ENCODE results near the gene PSMB9.

PSMB9 gene

DNA sequence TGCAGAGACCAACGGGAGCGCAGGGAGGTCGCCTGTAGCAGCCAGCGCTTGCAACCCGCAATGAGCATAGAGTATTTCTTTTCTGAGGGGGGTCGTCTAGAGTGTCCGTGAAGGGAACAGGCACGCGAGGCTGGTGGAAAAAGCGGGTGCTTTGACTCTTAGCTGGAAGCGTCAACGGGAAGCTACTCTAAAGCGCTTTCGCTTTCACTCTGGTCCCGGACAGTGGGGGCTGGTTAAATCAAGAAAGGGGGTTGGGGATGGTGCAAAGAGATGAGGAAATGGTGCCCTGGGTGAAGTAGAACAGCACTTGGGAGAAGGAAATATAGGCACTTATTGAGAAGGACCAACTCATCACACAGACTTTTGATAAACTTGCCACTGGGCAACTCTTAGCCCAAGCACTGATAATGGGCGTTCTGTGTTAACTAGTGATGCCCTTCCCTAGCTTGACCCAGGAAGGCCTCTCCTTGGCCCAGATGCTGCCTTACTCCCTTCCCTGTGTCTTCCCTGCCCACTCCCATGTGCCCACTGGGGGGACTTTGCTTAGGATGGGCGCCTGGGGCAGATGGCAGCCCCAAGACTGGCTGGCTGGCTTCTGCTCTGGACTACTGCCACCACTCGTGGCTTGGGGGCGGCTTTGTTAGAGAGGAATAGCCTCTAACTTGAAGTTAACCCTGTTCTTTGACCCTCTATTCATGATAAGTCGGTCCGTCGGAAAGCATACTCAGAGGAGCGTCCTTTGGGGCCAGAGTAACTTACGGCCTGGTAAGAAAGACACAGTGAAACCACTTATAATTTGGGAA is 585 bp downstream of the PSMB9 start:
- Histone ChIP-seq H2BK5ac (ENCODE audit: low read depth, low read length, poor library complexity, severe bottlenecking) (no peak overlapping the region), H3K4me1 (ENCODE audit: control insufficient read depth, insufficient read depth, low read depth, low read length) (peaks cover 12% of the 10 kb centered on the region), H2AK5ac (ENCODE audit: low read length, severe bottlenecking) (no peak overlapping the region), H3K9me3 (ENCODE audit: control insufficient read depth, low read length) (no peaks in the 10 kb centered on the region), H3K9ac (ENCODE audit: low read length) (peak overlapping the region; percentile 90), H3K4ac (ENCODE audit: low read depth in 1 of 2, low read length in 2 of 2) (peak overlapping the region in 1 of 2 experiments; percentile 57), H3K27ac (ENCODE audit: low read length, poor library complexity, severe bottlenecking) (no peak overlapping the region), H4K91ac (ENCODE audit: low read length) (peak overlapping the region; percentile 80), H2BK120ac (ENCODE audit: low read depth, low read length) (no peak overlapping the region), H3K23ac (ENCODE audit: low read length in 2 of 2) (peak overlapping the region in 1 of 2 experiments; percentile 14), H3K79me1 (replicated peaks; ENCODE audit: low read length, poor library complexity, severe bottlenecking) (peaks cover 26% of the 10 kb centered on the region), H3K36me3 (ENCODE audit: control insufficient read depth in 1 of 2, insufficient read depth in 2 of 2, low read depth in 1 of 2, low read length in 2 of 2) (peaks cover 8 to 50% of the 10 kb centered on the region in 2 experiments), H3K4me2 (ENCODE audit: low read length, poor library complexity, severe bottlenecking) (peak overlapping the region; percentile 94), H2BK15ac (ENCODE audit: low read depth, poor library complexity, severe bottlenecking) (peak overlapping the region; percentile 60), H3K4me3 (ENCODE audit: insufficient read depth in 1 of 2, low read depth in 1 of 2, low read length in 2 of 2) (peak overlapping the region; percentile 88), H3K18ac (ENCODE audit: low read depth in 1 of 2, low read length in 2 of 2) (peak overlapping the region; percentile 18 to 40), H3K27me3 (ENCODE audit: control insufficient read depth in 1 of 2, insufficient read depth in 1 of 2, low read length in 2 of 2) (no peaks in the 10 kb centered on the region), H2AFZ (ENCODE audit: low read depth, low read length) (peak overlapping the region; percentile 97), H2BK12ac (ENCODE audit: low read length in 2 of 2) (peak overlapping the region in 1 of 2 experiments; percentile 67), H3K14ac (ENCODE audit: low read length in 2 of 2) (no peak overlapping the region), H4K8ac (ENCODE audit: low read length) (peak overlapping the region; percentile 12)
- DNase-seq, result peak; percentile 68
- 34% methylated on average over 23 of the region's 24 CpGs for WGBS

DNA sequence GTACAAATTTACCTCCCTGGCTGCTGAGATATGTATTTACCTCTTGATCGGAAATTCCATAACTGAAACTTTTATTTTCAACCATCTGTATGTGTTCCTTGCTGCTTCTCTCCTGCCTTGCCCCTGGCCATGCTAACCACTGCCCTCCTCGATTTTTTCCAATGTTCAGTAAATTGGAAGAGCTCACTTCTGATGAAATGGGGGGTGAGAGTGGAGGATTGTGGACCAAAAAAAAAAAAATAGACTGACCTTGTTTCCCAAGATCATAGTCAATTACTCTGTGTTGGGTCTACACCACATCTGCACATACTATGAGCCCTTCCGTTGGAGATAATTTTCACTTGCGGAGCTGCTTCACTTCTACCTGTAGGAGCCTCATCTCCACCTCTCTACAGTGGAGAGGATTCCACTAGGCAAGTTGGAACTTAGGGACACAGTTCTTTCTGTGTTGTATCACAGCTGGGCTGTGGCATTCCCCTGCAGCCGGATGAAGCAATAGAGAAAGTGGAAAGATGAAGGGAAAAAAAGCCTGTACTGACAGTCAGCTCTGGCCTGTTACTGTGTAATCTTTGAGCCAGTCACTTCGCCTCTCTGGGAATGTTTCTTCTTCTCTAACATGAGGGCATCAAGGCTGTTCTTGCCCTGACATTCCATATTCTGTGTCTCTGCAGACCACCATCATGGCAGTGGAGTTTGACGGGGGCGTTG is 1.6 kb downstream of the PSMB9 start:
- H2BK5ac ChIP-seq (ENCODE audit: low read depth, low read length, poor library complexity, severe bottlenecking), result no peak overlapping the region
- H3K9ac ChIP-seq (ENCODE audit: low read length), result peak overlapping the region; percentile 90
- no peak overlapping the region for H2BK120ac ChIP-seq (ENCODE audit: low read depth, low read length)
- no peak overlapping the region for H4K8ac ChIP-seq (ENCODE audit: low read length)
- peaks cover 5 to 50% of the 10 kb centered on the region in 2 experiments for H3K36me3 ChIP-seq (ENCODE audit: control insufficient read depth in 1 of 2, insufficient read depth in 2 of 2, low read depth in 1 of 2, low read length in 2 of 2)
- peak; percentile 28 for DNase-seq
- no peak overlapping the region for H2AFZ ChIP-seq (ENCODE audit: low read depth, low read length)
- no peak overlapping the region for H3K23ac ChIP-seq (ENCODE audit: low read length in 2 of 2)
- no peak overlapping the region for H4K91ac ChIP-seq (ENCODE audit: low read length)
- 92% methylated on average over 3 of the region's 8 CpGs for WGBS
- H3K4me1 ChIP-seq (ENCODE audit: control insufficient read depth, insufficient read depth, low read depth, low read length), result peaks cover 12% of the 10 kb centered on the region
- H3K14ac ChIP-seq (ENCODE audit: low read length in 2 of 2), result no peak overlapping the region
- H3K27ac ChIP-seq (ENCODE audit: low read length, poor library complexity, severe bottlenecking), result no peak overlapping the region
- H3K79me1 ChIP-seq (replicated peaks; ENCODE audit: low read length, poor library complexity, severe bottlenecking), result peaks cover 21% of the 10 kb centered on the region
- no peak overlapping the region for H3K4ac ChIP-seq (ENCODE audit: low read depth in 1 of 2, low read length in 2 of 2)
- no peak overlapping the region for H2BK15ac ChIP-seq (ENCODE audit: low read depth, poor library complexity, severe bottlenecking)
- H2BK12ac ChIP-seq (ENCODE audit: low read length in 2 of 2), result no peak overlapping the region
- H3K27me3 ChIP-seq (ENCODE audit: control insufficient read depth in 1 of 2, insufficient read depth in 1 of 2, low read length in 2 of 2), result no peaks in the 10 kb centered on the region
- H3K4me2 ChIP-seq (ENCODE audit: low read length, poor library complexity, severe bottlenecking), result no peak overlapping the region
- H3K9me3 ChIP-seq (ENCODE audit: control insufficient read depth, low read length), result no peaks in the 10 kb centered on the region
- H3K18ac ChIP-seq (ENCODE audit: low read depth in 1 of 2, low read length in 2 of 2), result no peak overlapping the region
- H3K4me3 ChIP-seq (ENCODE audit: insufficient read depth in 1 of 2, low read depth in 1 of 2, low read length in 2 of 2), result no peak overlapping the region
- no peak overlapping the region for H2AK5ac ChIP-seq (ENCODE audit: low read length, severe bottlenecking)

DNA sequence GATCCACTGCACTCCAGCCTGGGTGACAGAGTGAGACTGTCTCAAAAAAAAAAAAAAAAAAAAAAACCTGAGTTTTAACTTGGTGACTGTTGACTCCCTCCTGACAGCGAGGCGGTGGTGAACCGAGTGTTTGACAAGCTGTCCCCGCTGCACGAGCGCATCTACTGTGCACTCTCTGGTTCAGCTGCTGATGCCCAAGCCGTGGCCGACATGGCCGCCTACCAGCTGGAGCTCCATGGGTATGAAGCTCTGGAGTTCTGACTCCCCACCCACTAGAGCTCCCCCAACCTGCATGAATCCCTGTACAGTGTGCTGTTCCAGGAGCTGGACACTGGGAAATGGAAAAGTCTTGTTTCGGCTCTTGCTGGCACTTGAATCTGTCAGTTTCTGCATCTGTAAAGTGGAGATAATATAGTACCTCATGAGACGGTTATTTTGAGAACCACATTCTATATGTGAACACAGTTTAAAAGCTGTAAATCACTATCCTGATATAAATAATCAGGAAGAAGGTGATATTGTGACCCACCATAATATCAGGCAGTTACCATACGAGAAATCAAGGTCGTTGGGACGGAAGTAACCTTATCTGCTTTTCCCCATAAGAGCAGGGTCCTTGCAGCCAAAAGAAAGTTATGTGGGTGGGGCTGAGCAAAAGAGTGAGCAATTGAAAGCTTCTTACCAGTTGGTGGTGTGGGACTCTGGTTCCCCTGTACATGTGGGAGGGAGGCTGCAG is 3.3 kb downstream of the PSMB9 start:
- no peak overlapping the region for H3K23ac ChIP-seq (ENCODE audit: low read length in 2 of 2)
- H3K14ac ChIP-seq (ENCODE audit: low read length in 2 of 2), result no peak overlapping the region
- H2AFZ ChIP-seq (ENCODE audit: low read depth, low read length), result no peak overlapping the region
- no peak overlapping the region for H3K4me2 ChIP-seq (ENCODE audit: low read length, poor library complexity, severe bottlenecking)
- H4K8ac ChIP-seq (ENCODE audit: low read length), result no peak overlapping the region
- H3K4ac ChIP-seq (ENCODE audit: low read depth in 1 of 2, low read length in 2 of 2), result no peak overlapping the region
- no peak overlapping the region for H2BK12ac ChIP-seq (ENCODE audit: low read length in 2 of 2)
- no peak overlapping the region for H2BK120ac ChIP-seq (ENCODE audit: low read depth, low read length)
- no peak overlapping the region for H3K27ac ChIP-seq (ENCODE audit: low read length, poor library complexity, severe bottlenecking)
- no peak overlapping the region for H4K91ac ChIP-seq (ENCODE audit: low read length)
- no peak overlapping the region for H3K18ac ChIP-seq (ENCODE audit: low read depth in 1 of 2, low read length in 2 of 2)
- no peak overlapping the region for H2BK5ac ChIP-seq (ENCODE audit: low read depth, low read length, poor library complexity, severe bottlenecking)
- peaks cover 7% of the 10 kb centered on the region for H3K4me1 ChIP-seq (ENCODE audit: control insufficient read depth, insufficient read depth, low read depth, low read length)
- no peak overlapping the region for H3K4me3 ChIP-seq (ENCODE audit: insufficient read depth in 1 of 2, low read depth in 1 of 2, low read length in 2 of 2)
- H3K9ac ChIP-seq (ENCODE audit: low read length), result no peak overlapping the region
- no peak overlapping the region for H2AK5ac ChIP-seq (ENCODE audit: low read length, severe bottlenecking)
- no peaks in the 10 kb centered on the region for H3K27me3 ChIP-seq (ENCODE audit: control insufficient read depth in 1 of 2, insufficient read depth in 1 of 2, low read length in 2 of 2)
- H2BK15ac ChIP-seq (ENCODE audit: low read depth, poor library complexity, severe bottlenecking), result no peak overlapping the region
- 76% methylated on average over 14 of the region's 14 CpGs for whole genome bisulfite sequencing
- DNase-seq, result no peak
- H3K79me1 ChIP-seq (replicated peaks; ENCODE audit: low read length, poor library complexity, severe bottlenecking), result peaks cover 11% of the 10 kb centered on the region
- H3K36me3 ChIP-seq (ENCODE audit: control insufficient read depth in 1 of 2, insufficient read depth in 2 of 2, low read depth in 1 of 2, low read length in 2 of 2), result peaks cover 0 to 36% of the 10 kb centered on the region in 2 experiments
- no peaks in the 10 kb centered on the region for H3K9me3 ChIP-seq (ENCODE audit: control insufficient read depth, low read length)

DNA sequence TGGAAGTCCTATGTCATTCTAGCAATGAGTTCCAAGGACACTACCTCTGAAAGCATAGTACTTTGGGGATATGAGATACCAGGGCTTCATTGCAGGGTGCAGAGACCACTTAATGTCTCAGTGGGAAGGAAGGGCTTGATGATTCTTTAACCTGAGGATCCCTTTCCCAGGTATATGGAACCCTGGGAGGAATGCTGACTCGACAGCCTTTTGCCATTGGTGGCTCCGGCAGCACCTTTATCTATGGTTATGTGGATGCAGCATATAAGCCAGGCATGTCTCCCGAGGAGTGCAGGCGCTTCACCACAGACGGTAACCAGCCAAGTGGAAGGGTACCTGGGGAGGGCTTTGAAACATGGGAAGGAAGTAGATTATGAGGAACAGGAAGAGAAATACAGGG is 4.2 kb downstream of the PSMB9 start:
- H3K14ac ChIP-seq (ENCODE audit: low read length in 2 of 2), result no peak overlapping the region
- H3K23ac ChIP-seq (ENCODE audit: low read length in 2 of 2), result no peak overlapping the region
- no peak overlapping the region for H2BK12ac ChIP-seq (ENCODE audit: low read length in 2 of 2)
- H2BK15ac ChIP-seq (ENCODE audit: low read depth, poor library complexity, severe bottlenecking), result no peak overlapping the region
- H2BK5ac ChIP-seq (ENCODE audit: low read depth, low read length, poor library complexity, severe bottlenecking), result no peak overlapping the region
- no peak overlapping the region for H2AFZ ChIP-seq (ENCODE audit: low read depth, low read length)
- peaks cover 0 to 36% of the 10 kb centered on the region in 2 experiments for H3K36me3 ChIP-seq (ENCODE audit: control insufficient read depth in 1 of 2, insufficient read depth in 2 of 2, low read depth in 1 of 2, low read length in 2 of 2)
- H3K9ac ChIP-seq (ENCODE audit: low read length), result no peak overlapping the region
- no peaks in the 10 kb centered on the region for H3K9me3 ChIP-seq (ENCODE audit: control insufficient read depth, low read length)
- peaks cover 11% of the 10 kb centered on the region for H3K79me1 ChIP-seq (replicated peaks; ENCODE audit: low read length, poor library complexity, severe bottlenecking)
- 86% methylated on average over 5 of the region's 5 CpGs for WGBS
- DNase-seq, result no peak
- no peak overlapping the region for H3K27ac ChIP-seq (ENCODE audit: low read length, poor library complexity, severe bottlenecking)
- no peak overlapping the region for H2AK5ac ChIP-seq (ENCODE audit: low read length, severe bottlenecking)
- H3K4me3 ChIP-seq (ENCODE audit: insufficient read depth in 1 of 2, low read depth in 1 of 2, low read length in 2 of 2), result no peak overlapping the region
- no peak overlapping the region for H2BK120ac ChIP-seq (ENCODE audit: low read depth, low read length)
- H3K4ac ChIP-seq (ENCODE audit: low read depth in 1 of 2, low read length in 2 of 2), result no peak overlapping the region
- no peak overlapping the region for H3K18ac ChIP-seq (ENCODE audit: low read depth in 1 of 2, low read length in 2 of 2)
- H3K4me2 ChIP-seq (ENCODE audit: low read length, poor library complexity, severe bottlenecking), result no peak overlapping the region
- H3K4me1 ChIP-seq (ENCODE audit: control insufficient read depth, insufficient read depth, low read depth, low read length), result peaks cover 4% of the 10 kb centered on the region
- H4K8ac ChIP-seq (ENCODE audit: low read length), result no peak overlapping the region
- no peak overlapping the region for H4K91ac ChIP-seq (ENCODE audit: low read length)
- no peaks in the 10 kb centered on the region for H3K27me3 ChIP-seq (ENCODE audit: control insufficient read depth in 1 of 2, insufficient read depth in 1 of 2, low read length in 2 of 2)
